MM.1S (cell line): ENCODE data around the gene UBE2M.
A peak's percentile ranks its signal among the peaks of the same experiment; 100 is the strongest.
"Not testable (repeated sequence)": the region's sequence is repeated elsewhere in the genome, so short reads cannot be mapped to it uniquely, and the experiment has no call there.

Experiments
- DNase-seq: peaks from one replicate; pipeline ENCODE4 v3.0.0-alpha.2; 2015
- H2AFZ ChIP-seq: fragments of 300-600 bp; sonication (generic); 2 replicates; pipeline ENCODE4 v1.6.0; 2016; ENCODE audit warnings: antibody characterized with exemption, low read length
- H3F3A ChIP-seq: fragments of 300-600 bp; sonication (generic); 2 replicates; pipeline ENCODE4 v1.6.1; 2016; ENCODE audit warnings: mild to moderate bottlenecking, antibody characterized with exemption, low read length, moderate library complexity, mixed read lengths; ENCODE audit not compliant: insufficient read depth
- H3K27ac ChIP-seq: fragments of 300-600 bp; sonication (generic); 2 replicates; pipeline ENCODE4 v1.5.1; 2016; ENCODE audit warnings: mild to moderate bottlenecking, low read length
- H3K27me3 ChIP-seq: fragments of 300-600 bp; sonication (generic); replicated peaks from 2 replicates; pipeline ENCODE4 v1.6.0; 2016; ENCODE audit warnings: low read length; ENCODE audit not compliant: insufficient read depth
- H3K36me3 ChIP-seq: fragments of 300-600 bp; sonication (generic); replicated peaks from 2 replicates; pipeline ENCODE4 v1.6.1; 2016; ENCODE audit warnings: mild to moderate bottlenecking, low read length, mixed read lengths; ENCODE audit not compliant: insufficient read depth
- H3K4me1 ChIP-seq: fragments of 300-600 bp; sonication (generic); 2 replicates; pipeline ENCODE4 v1.6.1; 2016; ENCODE audit warnings: low read length, mixed read lengths
- H3K4me2 ChIP-seq: fragments of 300-600 bp; sonication (generic); 2 replicates; pipeline ENCODE4 v1.6.0; 2016; ENCODE audit warnings: low read depth, low read length
- H3K4me3 ChIP-seq: fragments of 300-600 bp; sonication (generic); 2 replicates; pipeline ENCODE4 v1.5.1; 2016; ENCODE audit warnings: low read length, mixed read lengths
- H3K79me2 ChIP-seq: fragments of 300-600 bp; sonication (generic); 2 replicates; pipeline ENCODE4 v1.6.1; 2016; ENCODE audit warnings: mixed run types, low read length, mixed read lengths
- H3K9ac ChIP-seq: fragments of 300-600 bp; sonication (generic); 2 replicates; pipeline ENCODE4 v1.6.1; 2016; ENCODE audit warnings: low read length, mixed read lengths
- H3K9me2 ChIP-seq: fragments of 300-600 bp; sonication (generic); replicated peaks from 2 replicates; pipeline ENCODE4 v1.6.1; 2016; ENCODE audit warnings: mild to moderate bottlenecking, low read length, mixed read lengths; ENCODE audit not compliant: insufficient read depth
- H3K9me3 ChIP-seq: fragments of 300-600 bp; sonication (generic); replicated peaks from 2 replicates; pipeline ENCODE4 v1.6.1; 2016; ENCODE audit warnings: mild to moderate bottlenecking, low read length, mixed read lengths; ENCODE audit not compliant: insufficient read depth
- H4K20me1 ChIP-seq: fragments of 300-600 bp; sonication (generic); 2 replicates; pipeline ENCODE4 v1.6.1; 2016; ENCODE audit warnings: mild to moderate bottlenecking, low read length, moderate library complexity, mixed read lengths; ENCODE audit not compliant: insufficient read depth
- EZH2 ChIP-seq: fragments of 300-600 bp; sonication (generic); optimal IDR thresholded peaks from 2 replicates; pipeline ENCODE3; 2017; ENCODE audit warnings: low read depth, mild to moderate bottlenecking, antibody characterized with exemption, low read length, mixed read lengths
- EZH2phosphoT487 ChIP-seq: fragments of 300-600 bp; sonication (generic); IDR thresholded peaks from 2 replicates; pipeline ENCODE4 v1.6.1; 2018; ENCODE audit warnings: antibody characterized with exemption, low read length
- TF ChIP-seq, protein P1 (sequence below): fragments of 300-600 bp; sonication (generic); IDR thresholded peaks from 2 replicates; pipeline ENCODE4 v1.5.1; 2016; ENCODE audit warnings: antibody characterized with exemption, low read length, mixed read lengths

Gene UBE2M

DNA sequence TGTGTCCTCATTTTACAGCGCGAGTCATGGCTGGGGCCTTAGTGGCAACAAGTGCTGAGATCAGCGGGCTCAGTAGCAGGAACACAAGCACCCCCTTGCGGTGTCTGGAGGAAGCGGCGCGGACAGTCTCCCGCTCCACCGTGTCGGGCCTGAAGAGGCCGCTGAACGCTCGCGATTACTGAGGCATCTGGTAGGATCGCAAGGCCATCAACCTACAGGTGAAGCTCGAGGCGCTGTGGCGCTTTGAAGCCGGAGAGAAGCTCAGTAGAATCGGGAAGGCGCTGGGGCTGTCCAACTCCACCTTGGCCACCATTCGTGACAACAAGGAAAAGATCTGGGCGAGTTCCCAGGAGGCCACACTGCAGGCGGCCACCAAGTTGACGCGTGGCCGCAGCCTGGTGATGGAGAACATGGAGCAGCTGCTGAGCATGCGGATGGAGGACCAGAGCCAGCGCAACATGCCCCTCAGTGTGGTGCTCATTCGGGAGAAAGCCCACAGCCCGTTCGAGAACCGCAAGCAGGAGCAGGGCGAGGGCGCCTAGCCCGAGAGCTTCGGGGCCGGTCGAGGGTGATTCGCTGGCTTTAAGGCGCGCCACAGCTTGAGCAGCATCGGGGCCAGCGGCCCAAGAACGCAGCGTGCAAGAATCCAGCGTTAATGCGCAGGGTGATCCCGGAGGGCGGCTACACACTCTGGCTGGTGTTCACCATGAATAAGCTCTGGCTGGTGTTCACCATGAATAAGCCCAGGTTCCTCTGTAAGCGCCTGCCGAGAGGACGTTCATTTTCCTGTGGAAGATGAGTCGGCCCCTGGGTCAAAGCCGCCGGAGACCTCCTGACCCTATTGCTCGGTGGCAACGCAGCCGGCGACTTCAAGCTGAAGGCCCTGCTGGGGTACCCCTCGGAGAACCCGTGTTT, 23.1 kb upstream of the UBE2M start:
- Histone ChIP-seq H3K36me3 (no peaks in the 10 kb centered on the region), H3K27me3 (no peaks in the 10 kb centered on the region), H2AFZ (no peak overlapping the region), H4K20me1 (no peaks in the 10 kb centered on the region), H3K79me2 (peaks cover 12% of the 10 kb centered on the region; the same call in 1 of the 2 replicates), H3K4me2 (no peak overlapping the region), H3K9me2 (no peaks in the 10 kb centered on the region), H3F3A (no peaks in the 10 kb centered on the region), H3K4me3 (no peak overlapping the region), H3K4me1 (no peaks in the 10 kb centered on the region), H3K27ac (no peak overlapping the region), H3K9me3 (no peaks in the 10 kb centered on the region), H3K9ac (no peak overlapping the region)
- TF ChIP-seq, protein P1, sequence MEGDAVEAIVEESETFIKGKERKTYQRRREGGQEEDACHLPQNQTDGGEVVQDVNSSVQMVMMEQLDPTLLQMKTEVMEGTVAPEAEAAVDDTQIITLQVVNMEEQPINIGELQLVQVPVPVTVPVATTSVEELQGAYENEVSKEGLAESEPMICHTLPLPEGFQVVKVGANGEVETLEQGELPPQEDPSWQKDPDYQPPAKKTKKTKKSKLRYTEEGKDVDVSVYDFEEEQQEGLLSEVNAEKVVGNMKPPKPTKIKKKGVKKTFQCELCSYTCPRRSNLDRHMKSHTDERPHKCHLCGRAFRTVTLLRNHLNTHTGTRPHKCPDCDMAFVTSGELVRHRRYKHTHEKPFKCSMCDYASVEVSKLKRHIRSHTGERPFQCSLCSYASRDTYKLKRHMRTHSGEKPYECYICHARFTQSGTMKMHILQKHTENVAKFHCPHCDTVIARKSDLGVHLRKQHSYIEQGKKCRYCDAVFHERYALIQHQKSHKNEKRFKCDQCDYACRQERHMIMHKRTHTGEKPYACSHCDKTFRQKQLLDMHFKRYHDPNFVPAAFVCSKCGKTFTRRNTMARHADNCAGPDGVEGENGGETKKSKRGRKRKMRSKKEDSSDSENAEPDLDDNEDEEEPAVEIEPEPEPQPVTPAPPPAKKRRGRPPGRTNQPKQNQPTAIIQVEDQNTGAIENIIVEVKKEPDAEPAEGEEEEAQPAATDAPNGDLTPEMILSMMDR = 0 out of 2 replicates have a peak, but pooled peaks have one; percentile 5
- no peak for TF ChIP-seq EZH2
- DNase-seq = no peak

DNA sequence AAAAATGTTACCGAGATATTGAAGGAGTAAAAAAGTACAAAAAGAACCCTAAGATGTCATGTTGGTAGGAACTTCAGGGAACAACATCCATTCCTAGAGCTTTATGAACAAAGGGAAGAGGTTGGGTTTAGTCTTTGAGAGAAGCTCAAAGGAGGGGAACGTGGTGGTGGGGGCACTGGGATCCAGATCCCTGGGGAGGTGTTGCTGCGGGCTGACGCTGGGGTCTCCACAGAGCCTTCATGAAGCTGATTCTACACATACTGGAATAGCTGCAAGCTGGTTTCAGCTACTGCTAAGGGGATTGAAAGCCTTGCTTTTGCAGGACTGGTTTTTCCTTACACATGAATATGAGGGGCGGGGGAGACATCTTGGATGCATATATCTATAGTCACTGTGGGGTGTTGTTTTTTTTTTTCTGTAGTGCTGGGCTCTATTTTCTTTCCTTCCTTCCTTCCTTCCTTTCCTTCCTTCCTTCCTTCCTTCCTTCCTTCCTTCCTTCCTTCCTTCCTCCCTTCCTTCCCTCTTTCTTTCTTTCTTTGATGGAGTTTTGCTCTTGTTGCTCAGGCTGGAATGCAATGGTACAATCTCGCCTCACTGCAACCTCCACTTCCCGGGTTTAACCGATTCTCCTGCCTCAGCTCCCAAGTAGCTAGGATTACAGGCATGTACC, 21.2 kb upstream of the UBE2M start:
- DNase-seq = no peak
- no peaks in the 10 kb centered on the region for H4K20me1 ChIP-seq
- no peak overlapping the region for H3K9ac ChIP-seq
- no peaks in the 10 kb centered on the region for H3K9me2 ChIP-seq
- no peak overlapping the region for H3K4me2 ChIP-seq
- no peaks in the 10 kb centered on the region for H3K27me3 ChIP-seq
- peaks cover 8% of the 10 kb centered on the region; the same call in 1 of the 2 replicates for H3F3A ChIP-seq
- H3K36me3 ChIP-seq = no peaks in the 10 kb centered on the region
- no peak for TF ChIP-seq EZH2phosphoT487
- TF ChIP-seq, protein P1 = no peak
- no peak overlapping the region for H2AFZ ChIP-seq
- peaks cover 12% of the 10 kb centered on the region; the same call in 1 of the 2 replicates for H3K79me2 ChIP-seq
- peaks cover 1% of the 10 kb centered on the region for H3K4me1 ChIP-seq
- H3K9me3 ChIP-seq = no peaks in the 10 kb centered on the region
- no peak overlapping the region for H3K27ac ChIP-seq
- H3K4me3 ChIP-seq = no peak overlapping the region

DNA sequence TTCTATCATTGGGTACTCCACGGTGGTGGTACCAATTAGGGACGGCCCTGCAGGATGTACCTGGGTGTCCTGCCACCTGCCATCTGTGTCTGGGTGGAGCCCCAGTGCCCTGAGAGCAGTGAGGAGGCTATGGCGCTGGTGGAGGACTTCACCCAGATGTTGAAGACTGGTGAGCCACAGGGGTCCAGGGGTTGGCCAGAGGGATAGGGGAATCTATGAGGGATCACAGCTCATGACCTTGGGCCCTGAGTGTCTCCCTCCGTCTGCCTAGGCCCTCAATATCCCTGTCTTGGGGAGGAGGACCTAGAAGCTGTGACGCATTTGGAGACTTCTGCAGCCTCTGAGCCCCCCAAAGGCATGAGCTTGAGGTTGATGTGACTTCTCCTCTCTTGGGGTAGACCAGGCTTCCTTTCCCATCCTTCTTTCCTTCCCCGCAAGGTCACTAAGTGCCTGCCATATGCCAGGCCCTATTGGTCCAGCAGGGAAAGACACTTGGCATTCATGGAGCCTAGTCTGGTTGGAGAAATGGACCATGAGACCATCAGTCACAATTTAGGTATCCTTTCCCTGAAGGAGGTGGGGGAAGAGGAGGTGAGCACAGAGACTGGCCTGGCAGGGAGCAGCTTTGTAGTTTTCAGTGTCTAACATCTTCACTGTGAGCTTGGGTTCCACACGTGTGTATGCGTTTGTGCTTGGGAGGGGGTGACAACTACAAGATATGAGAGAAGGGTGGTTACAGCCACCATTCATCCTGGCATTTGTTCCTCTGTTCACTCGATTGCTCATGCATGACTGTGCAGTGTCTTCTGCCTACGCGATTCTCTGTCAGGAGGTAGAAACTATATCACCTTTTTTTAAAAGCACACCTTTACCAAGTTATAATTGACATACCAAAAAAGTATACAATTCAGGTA, 19.9 kb upstream of the UBE2M start:
- H3K9ac ChIP-seq = no peak overlapping the region
- peaks cover 12% of the 10 kb centered on the region; the same call in 1 of the 2 replicates for H3K79me2 ChIP-seq
- no peaks in the 10 kb centered on the region for H4K20me1 ChIP-seq
- no peak overlapping the region for H3K4me2 ChIP-seq
- no peak for DNase-seq
- no peaks in the 10 kb centered on the region for H3K9me2 ChIP-seq
- TF ChIP-seq, protein P1 = no peak
- TF ChIP-seq EZH2phosphoT487 = no peak
- TF ChIP-seq EZH2 = no peak
- no peaks in the 10 kb centered on the region for H3K36me3 ChIP-seq
- no peak overlapping the region for H2AFZ ChIP-seq
- H3K27ac ChIP-seq = no peak overlapping the region
- H3K4me3 ChIP-seq = no peak overlapping the region
- H3K9me3 ChIP-seq = no peaks in the 10 kb centered on the region
- H3K4me1 ChIP-seq = peaks cover 9% of the 10 kb centered on the region
- H3F3A ChIP-seq = peaks cover 19% of the 10 kb centered on the region
- H3K27me3 ChIP-seq = no peaks in the 10 kb centered on the region

DNA sequence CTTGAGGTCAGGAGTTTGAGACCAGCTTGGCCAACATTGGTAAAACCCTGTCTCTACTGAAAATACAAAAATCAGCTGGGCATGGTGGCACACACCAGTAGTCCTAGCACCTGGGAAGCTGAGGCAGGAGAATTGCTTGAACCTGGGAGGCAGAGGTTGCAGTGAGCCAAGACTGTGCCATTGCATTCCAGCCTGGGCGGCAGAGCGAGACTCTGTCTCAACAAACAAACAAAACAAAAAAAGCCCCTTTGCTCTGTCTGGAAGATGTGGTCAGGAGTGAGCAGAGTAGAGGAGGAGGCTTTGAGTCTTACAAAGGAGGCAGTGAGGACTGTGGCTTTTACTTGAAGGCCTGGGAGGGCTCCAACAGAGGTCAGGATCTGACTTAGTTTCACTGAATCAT, 19.2 kb upstream of the UBE2M start:
- H2AFZ ChIP-seq, H3K36me3 ChIP-seq, H3K4me3 ChIP-seq, H3K4me1 ChIP-seq, H3K9ac ChIP-seq, H3K27ac ChIP-seq, H3K4me2 ChIP-seq, H3K27me3 ChIP-seq, H4K20me1 ChIP-seq, DNase-seq, H3K9me2 ChIP-seq, H3K9me3 ChIP-seq: not testable (repeated sequence)
- Histone ChIP-seq H3K79me2 (peaks cover 12% of the 10 kb centered on the region; the same call in 1 of the 2 replicates), H3F3A (peaks cover 19% of the 10 kb centered on the region)
